Measurements from ENCODE around the gene CBR3. TPM values are rescaled to one million over a fixed set of nuclear protein-coding genes. Genes with fewer than 3 reads are reported as not detected.

The CBR3 gene
- total and polyA plus RNA-seq, 2 of the 13 experiments (the other 11 are each of a cell fraction or from before 2014, with no cell fraction given) = not detected

- H4K20me1 ChIP-seq (ENCODE audit: insufficient read depth, low read length) = no peaks in the 10 kb centered on the region
- H3K4me1 ChIP-seq (ENCODE audit: insufficient read depth, low read length) = no peaks in the 10 kb centered on the region
- no peaks in the 10 kb centered on the region for H3K27me3 ChIP-seq (ENCODE audit: control insufficient read depth in 1 of 2, insufficient read depth in 2 of 2, low read length in 2 of 2)
- H3K4me2 ChIP-seq (ENCODE audit: low read depth, low read length) = no peak overlapping the region
- H3K36me3 ChIP-seq (replicated peaks in 1 of 2; ENCODE audit: control insufficient read depth in 1 of 2, insufficient read depth in 2 of 2, low read length in 2 of 2) = peaks cover 0 to 2% of the 10 kb centered on the region in 2 experiments; a peak in 2 of 5 replicates
- no peak overlapping the region for H3K9ac ChIP-seq (ENCODE audit: insufficient read depth, low read depth, low read length)
- no peak overlapping the region for H2AFZ ChIP-seq (ENCODE audit: low read length)
- DNase-seq (ENCODE audit: low spot score) (no peak), ATAC-seq (no peak), FAIRE-seq (no peak)
- ChIA-PET CTCF (ENCODE audit: low intra/inter-chr PET ratio, low total read pairs) (no interaction called here), POLR2A (no interaction called here)
- no peaks in the 10 kb centered on the region for H3K79me2 ChIP-seq (ENCODE audit: insufficient read depth, low read length)
- no peak overlapping the region for H3K4me3 ChIP-seq (replicated peaks in 1 of 3; ENCODE audit: insufficient read depth in 1 of 3, low read depth in 2 of 3, low read length in 3 of 3)
- H3K9me3 ChIP-seq (ENCODE audit: low read length) = no peaks in the 10 kb centered on the region
- BruUV-seq (replicated peaks) = no TSS peak
- in situ Hi-C loops (cut with HindIII; ENCODE audit: extremely low pct_ligation_motif_present, low pct_unique_long_range_greater_than_20kb) = no loop called here
- H3K27ac ChIP-seq (ENCODE audit: extremely low read length, insufficient read depth, low read length) = no peak overlapping the region
- intact Hi-C loops (cut with micrococcal nuclease; ENCODE audit: unreplicated experiment) = no loop called here
- TF ChIP-seq NRL (CRISPR knock-in tag; IDR thresholded peaks at IDR 0.05; ENCODE audit: borderline replicate concordance) (no peak), JDP2 (CRISPR knock-in tag; IDR thresholded peaks at IDR 0.05; ENCODE audit: borderline replicate concordance) (no peak), GPBP1L1 (CRISPR knock-in tag; IDR thresholded peaks at IDR 0.05) (no peak), FOXO4 (CRISPR knock-in tag; conservative IDR thresholded peaks at IDR 0.05) (no peak), ZNF12 (CRISPR knock-in tag; IDR thresholded peaks at IDR 0.05) (no peak), IRF2 (CRISPR knock-in tag; IDR thresholded peaks at IDR 0.05) (no peak), CBX1 (IDR thresholded peaks at IDR 0.05; ENCODE audit: low read depth) (no peak), GMEB2 (CRISPR knock-in tag; IDR thresholded peaks at IDR 0.05; ENCODE audit: low read depth) (no peak), SMAD3 (CRISPR knock-in tag; IDR thresholded peaks at IDR 0.05) (no peak), ZNF569 (CRISPR knock-in tag; IDR thresholded peaks at IDR 0.05; ENCODE audit: borderline replicate concordance) (no peak), FOXK1 (CRISPR knock-in tag; IDR thresholded peaks at IDR 0.05; ENCODE audit: borderline replicate concordance, low read depth) (no peak), RBM39 (IDR thresholded peaks at IDR 0.05; ENCODE audit: low read depth, low read length, poor library complexity, severe bottlenecking) (no peak), GRHL1 (CRISPR knock-in tag; conservative IDR thresholded peaks at IDR 0.05) (no peak), CCDC6 (CRISPR knock-in tag; IDR thresholded peaks at IDR 0.05) (no peak), ZBTB2 (CRISPR knock-in tag; IDR thresholded peaks at IDR 0.05; ENCODE audit: low read depth) (no peak), ZNF10 (CRISPR knock-in tag; IDR thresholded peaks at IDR 0.05; ENCODE audit: borderline replicate concordance, low read depth) (no peak), ZFAT (CRISPR knock-in tag; conservative IDR thresholded peaks at IDR 0.05) (no peak), GLI4 (CRISPR knock-in tag; IDR thresholded peaks at IDR 0.05; ENCODE audit: borderline replicate concordance) (no peak)
- WGBS (ENCODE audit: low lambda C conversion rate) = 94% methylated on average over 2 of the region's 2 CpGs
Measured at GRCh38 chr21:36178349-36178748, 43.5 kb downstream of the CBR3 start.
